GM19324 (cell line): ENCODE results near the gene SKAP1.

Source experiments
- ATAC-seq: cut with Tn5 transposase; IDR thresholded peaks from one replicate; pipeline ENCODE4 v1.9.1; 2021; ENCODE audit warnings: mild to moderate bottlenecking, moderate library complexity; ENCODE audit not compliant: unreplicated experiment, low FRiP score

The SKAP1 gene

DNA sequence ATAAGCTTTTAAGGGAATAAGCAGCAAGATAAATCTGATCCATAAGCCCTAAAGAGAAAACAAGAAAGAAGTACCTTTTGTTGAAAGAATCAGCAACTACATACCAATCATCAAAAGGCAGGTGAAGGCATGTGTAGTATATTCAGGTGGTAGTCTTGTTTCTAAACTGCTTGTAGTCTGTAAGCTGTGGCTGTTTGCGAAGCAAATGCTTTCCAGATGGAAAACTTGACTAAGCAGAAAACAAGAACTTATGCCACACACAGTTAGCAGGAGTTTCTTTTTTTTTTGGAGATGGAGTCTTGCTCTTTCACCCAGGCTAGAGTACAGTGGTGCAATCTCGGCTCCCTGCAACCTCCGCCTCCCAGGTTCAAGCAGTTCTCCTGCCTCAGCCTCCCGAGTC is 334.4 kb downstream of the SKAP1 start:
- ATAC-seq = no peak

DNA sequence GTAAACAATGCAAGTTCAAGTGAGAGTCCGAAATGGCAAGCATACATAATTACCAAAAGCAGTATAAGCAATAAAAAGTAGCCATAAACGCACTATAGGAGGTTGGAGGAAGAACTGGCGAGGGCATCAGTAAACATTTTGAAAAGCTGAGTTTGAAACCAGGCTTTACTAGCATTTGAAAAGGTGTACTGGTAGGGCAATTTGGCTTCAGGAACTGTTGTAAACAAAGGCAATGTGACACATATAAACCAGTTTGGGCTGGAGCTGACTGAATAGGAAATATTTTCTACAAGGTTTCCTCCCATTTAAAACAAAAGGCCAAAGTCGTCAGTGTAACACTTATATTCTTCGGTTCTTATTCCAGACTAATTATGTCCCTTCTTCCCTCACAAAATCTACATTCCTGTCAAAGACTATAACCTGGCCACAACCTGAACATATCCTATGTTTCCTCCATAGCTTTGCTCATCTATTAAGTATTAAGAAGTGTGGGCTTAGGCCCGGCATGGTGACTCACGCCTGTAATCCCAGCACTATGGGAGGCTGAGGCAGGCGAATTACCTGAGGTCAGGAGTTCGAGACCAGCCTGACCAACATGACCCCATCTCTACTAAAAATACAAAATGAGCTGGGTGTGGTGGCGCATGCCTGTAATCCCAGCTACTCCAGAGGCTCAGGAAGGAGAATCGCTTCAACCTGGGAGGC is 336.5 kb downstream of the SKAP1 start:
- no peak for ATAC-seq

DNA sequence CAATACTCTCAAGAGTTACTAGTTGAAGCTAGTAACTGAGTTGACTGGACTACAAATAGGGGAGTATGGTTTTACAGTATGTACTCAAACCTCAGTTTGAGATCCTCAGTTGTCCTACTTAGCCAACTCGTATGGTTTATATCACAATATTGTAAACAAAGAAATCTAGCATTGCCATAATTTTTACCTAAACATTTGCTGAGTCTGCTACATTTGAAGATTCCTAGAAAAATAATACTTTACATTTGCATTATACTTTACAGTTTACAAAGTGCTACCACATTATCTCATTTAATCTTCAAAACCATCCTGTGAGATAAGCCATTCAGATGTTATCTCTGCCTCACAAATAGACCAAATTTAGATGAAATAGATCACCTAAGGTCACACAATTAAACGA is 345.1 kb downstream of the SKAP1 start:
- ATAC-seq = no peak
